ENCODE results near the gene GIMAP8. TPM values are rescaled to one million over a fixed set of nuclear protein-coding genes. Genes with fewer than 3 reads are reported as not detected.

The GIMAP8 gene
- total RNA-seq, 1 donor from 2014 or later = not detected

DNA sequence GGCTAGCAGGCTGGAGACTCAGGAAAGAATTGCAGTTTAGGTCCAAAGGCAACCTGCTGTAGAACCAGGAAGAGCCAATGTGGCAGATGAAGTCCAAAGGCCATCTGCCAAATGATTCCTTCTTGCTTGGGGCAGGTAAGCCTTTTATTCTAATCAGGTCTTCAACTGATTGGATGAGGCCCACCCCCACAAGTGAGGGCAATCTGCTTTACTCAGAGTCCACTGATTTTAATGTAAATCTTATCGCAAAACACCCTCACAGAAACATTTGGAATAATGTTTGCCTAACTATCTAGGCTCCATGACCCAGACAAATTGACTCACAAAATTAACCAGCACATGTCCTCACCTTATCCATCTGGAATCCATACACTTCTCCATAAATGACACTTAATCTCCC is 7.8 kb downstream of the GIMAP8 start:
- Mint-ChIP-seq H3K27me3 (ENCODE audit: insufficient read depth, low read depth) (peaks cover 3% of the 10 kb centered on the region), H3K4me1 (no peaks in the 10 kb centered on the region), H3K9me3 (peaks cover 11% of the 10 kb centered on the region), H3K4me3 (no peak overlapping the region), H3K27ac (no peak overlapping the region), H3K36me3 (no peaks in the 10 kb centered on the region)
- no peaks in the 10 kb centered on the region for H3K36me3 ChIP-seq
- H3K27me3 ChIP-seq = no peaks in the 10 kb centered on the region
- H3K4me2 ChIP-seq = no peak overlapping the region
- no peak overlapping the region for H2AFZ ChIP-seq (replicated peaks)
- no peak for DNase-seq (ENCODE audit: low spot score)
- H4K20me1 ChIP-seq (ENCODE audit: low read depth) = no peaks in the 10 kb centered on the region
- no peak for TF ChIP-seq EZH2 (IDR thresholded peaks at IDR 0.05)
- TF ChIP-seq EZH2phosphoT487 (IDR thresholded peaks at IDR 0.05) = no peak
- TF ChIP-seq, protein P1, sequence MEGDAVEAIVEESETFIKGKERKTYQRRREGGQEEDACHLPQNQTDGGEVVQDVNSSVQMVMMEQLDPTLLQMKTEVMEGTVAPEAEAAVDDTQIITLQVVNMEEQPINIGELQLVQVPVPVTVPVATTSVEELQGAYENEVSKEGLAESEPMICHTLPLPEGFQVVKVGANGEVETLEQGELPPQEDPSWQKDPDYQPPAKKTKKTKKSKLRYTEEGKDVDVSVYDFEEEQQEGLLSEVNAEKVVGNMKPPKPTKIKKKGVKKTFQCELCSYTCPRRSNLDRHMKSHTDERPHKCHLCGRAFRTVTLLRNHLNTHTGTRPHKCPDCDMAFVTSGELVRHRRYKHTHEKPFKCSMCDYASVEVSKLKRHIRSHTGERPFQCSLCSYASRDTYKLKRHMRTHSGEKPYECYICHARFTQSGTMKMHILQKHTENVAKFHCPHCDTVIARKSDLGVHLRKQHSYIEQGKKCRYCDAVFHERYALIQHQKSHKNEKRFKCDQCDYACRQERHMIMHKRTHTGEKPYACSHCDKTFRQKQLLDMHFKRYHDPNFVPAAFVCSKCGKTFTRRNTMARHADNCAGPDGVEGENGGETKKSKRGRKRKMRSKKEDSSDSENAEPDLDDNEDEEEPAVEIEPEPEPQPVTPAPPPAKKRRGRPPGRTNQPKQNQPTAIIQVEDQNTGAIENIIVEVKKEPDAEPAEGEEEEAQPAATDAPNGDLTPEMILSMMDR (IDR thresholded peaks at IDR 0.05) = no peak
- no peak overlapping the region for H3K9ac ChIP-seq
- H3K27ac ChIP-seq = no peak overlapping the region
- no peaks in the 10 kb centered on the region for H3K9me3 ChIP-seq (ENCODE audit: low read depth)
- H3K79me2 ChIP-seq (ENCODE audit: low read depth) = no peaks in the 10 kb centered on the region
- H3K4me1 ChIP-seq = no peaks in the 10 kb centered on the region
- no peaks in the 10 kb centered on the region for H3F3A ChIP-seq (ENCODE audit: low read depth)
- no peak overlapping the region for H3K4me3 ChIP-seq

DNA sequence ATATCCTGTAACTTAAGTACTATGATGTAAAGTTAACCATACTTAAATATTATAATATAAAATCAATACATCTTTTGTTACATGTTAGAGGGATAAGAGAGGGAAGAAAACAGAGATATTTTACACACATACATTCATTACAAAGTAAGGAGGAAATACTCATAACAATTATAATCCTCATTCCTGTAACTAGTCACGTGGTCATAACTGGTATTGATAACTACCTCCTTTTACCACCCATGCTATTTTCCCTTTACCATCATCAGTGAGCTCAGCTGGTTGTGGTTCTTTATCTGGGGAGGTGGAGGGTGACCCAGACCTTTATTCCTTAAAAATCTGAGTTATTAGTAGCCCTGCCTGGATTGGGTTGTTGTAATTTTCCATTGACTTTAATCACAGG is 8.3 kb downstream of the GIMAP8 start:
- H3K4me1 Mint-ChIP-seq = no peaks in the 10 kb centered on the region
- Histone ChIP-seq H4K20me1 (ENCODE audit: low read depth) (no peaks in the 10 kb centered on the region), H3K4me3 (no peak overlapping the region), H3F3A (ENCODE audit: low read depth) (no peaks in the 10 kb centered on the region), H3K9ac (no peak overlapping the region), H3K4me1 (no peaks in the 10 kb centered on the region), H3K4me2 (no peak overlapping the region), H3K27ac (no peak overlapping the region), H3K79me2 (ENCODE audit: low read depth) (no peaks in the 10 kb centered on the region), H3K27me3 (no peaks in the 10 kb centered on the region), H3K9me3 (ENCODE audit: low read depth) (no peaks in the 10 kb centered on the region), H2AFZ (replicated peaks) (no peak overlapping the region), H3K36me3 (no peaks in the 10 kb centered on the region)
- no peak for TF ChIP-seq EZH2phosphoT487 (IDR thresholded peaks at IDR 0.05)
- peaks cover 12% of the 10 kb centered on the region for H3K9me3 Mint-ChIP-seq
- H3K27me3 Mint-ChIP-seq (ENCODE audit: insufficient read depth, low read depth) = peaks cover 2% of the 10 kb centered on the region
- no peak overlapping the region for H3K4me3 Mint-ChIP-seq
- no peak overlapping the region for H3K27ac Mint-ChIP-seq
- no peak for DNase-seq (ENCODE audit: low spot score)
- H3K36me3 Mint-ChIP-seq = no peaks in the 10 kb centered on the region

DNA sequence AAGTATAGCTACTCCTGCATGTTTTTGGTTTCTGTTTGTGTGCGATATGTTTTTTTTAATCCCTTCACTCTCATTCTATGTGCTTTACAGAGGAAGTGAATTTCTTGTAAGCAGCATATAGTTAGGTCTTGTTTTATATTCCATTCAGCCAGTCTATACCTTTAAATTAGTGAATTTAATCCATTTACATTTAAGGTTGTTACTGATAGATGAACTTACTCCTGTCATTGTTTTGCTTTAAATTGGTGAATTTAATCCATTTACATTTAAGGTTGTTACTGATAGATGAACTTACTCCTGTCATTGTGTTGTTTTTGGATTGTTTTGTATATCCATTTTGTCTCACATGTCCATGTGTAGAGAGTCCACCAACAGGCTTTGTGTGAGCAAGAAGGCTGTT is 11.1 kb downstream of the GIMAP8 start:
- H2AFZ ChIP-seq (replicated peaks) = no peak overlapping the region
- H4K20me1 ChIP-seq (ENCODE audit: low read depth) = no peaks in the 10 kb centered on the region
- no peak overlapping the region for H3K27ac ChIP-seq
- H3K9me3 ChIP-seq (ENCODE audit: low read depth) = no peaks in the 10 kb centered on the region
- H3F3A ChIP-seq (ENCODE audit: low read depth) = no peaks in the 10 kb centered on the region
- DNase-seq (ENCODE audit: low spot score) = no peak
- H3K9ac ChIP-seq = no peak overlapping the region
- H3K9me3 Mint-ChIP-seq = peaks cover 9% of the 10 kb centered on the region
- H3K4me1 Mint-ChIP-seq = no peaks in the 10 kb centered on the region
- H3K27ac Mint-ChIP-seq = no peak overlapping the region
- H3K4me1 ChIP-seq = no peaks in the 10 kb centered on the region
- no peak for TF ChIP-seq EZH2 (IDR thresholded peaks at IDR 0.05)
- no peak for TF ChIP-seq EZH2phosphoT487 (IDR thresholded peaks at IDR 0.05)
- TF ChIP-seq, protein P1 (IDR thresholded peaks at IDR 0.05) = no peak
- no peak overlapping the region for H3K4me3 Mint-ChIP-seq
- no peak overlapping the region for H3K4me2 ChIP-seq
- no peak overlapping the region for H3K4me3 ChIP-seq
- H3K36me3 ChIP-seq = no peaks in the 10 kb centered on the region
- no peaks in the 10 kb centered on the region for H3K36me3 Mint-ChIP-seq
- peaks cover 2% of the 10 kb centered on the region for H3K27me3 Mint-ChIP-seq (ENCODE audit: insufficient read depth, low read depth)
- no peaks in the 10 kb centered on the region for H3K79me2 ChIP-seq (ENCODE audit: low read depth)
- H3K27me3 ChIP-seq = peaks cover 12% of the 10 kb centered on the region

DNA sequence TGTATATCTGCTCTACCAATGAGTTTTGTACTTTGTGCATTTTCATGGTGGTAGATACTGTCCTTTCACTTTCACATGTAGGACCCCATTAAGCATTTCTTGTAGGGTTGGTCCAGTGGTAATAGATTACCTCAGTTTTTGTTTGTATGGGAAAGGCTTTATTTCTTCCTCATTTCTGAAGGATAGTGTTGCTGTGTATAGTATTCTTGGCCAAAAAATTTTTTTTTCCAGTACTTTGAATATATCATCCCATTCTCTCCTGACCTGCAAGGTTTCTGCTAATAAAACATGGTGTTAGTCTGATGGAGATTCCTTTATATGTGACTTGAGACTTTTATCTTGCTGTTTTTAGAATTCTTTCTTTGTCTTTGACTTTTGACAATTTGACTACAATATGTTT is 12.0 kb downstream of the GIMAP8 start:
- Histone ChIP-seq H3F3A (ENCODE audit: low read depth) (no peaks in the 10 kb centered on the region), H2AFZ (replicated peaks) (no peak overlapping the region), H4K20me1 (ENCODE audit: low read depth) (no peaks in the 10 kb centered on the region), H3K9ac (no peak overlapping the region), H3K4me1 (no peaks in the 10 kb centered on the region), H3K27me3 (peaks cover 21% of the 10 kb centered on the region), H3K36me3 (no peaks in the 10 kb centered on the region), H3K4me2 (no peak overlapping the region), H3K4me3 (no peak overlapping the region), H3K79me2 (ENCODE audit: low read depth) (no peaks in the 10 kb centered on the region), H3K27ac (no peak overlapping the region), H3K9me3 (ENCODE audit: low read depth) (no peaks in the 10 kb centered on the region)
- no peak for DNase-seq (ENCODE audit: low spot score)
- TF ChIP-seq EZH2 (IDR thresholded peaks at IDR 0.05) (no peak), EZH2phosphoT487 (IDR thresholded peaks at IDR 0.05) (no peak)
- TF ChIP-seq, protein P1 (IDR thresholded peaks at IDR 0.05) = no peak
- H3K9me3 Mint-ChIP-seq = peaks cover 9% of the 10 kb centered on the region
- no peaks in the 10 kb centered on the region for H3K36me3 Mint-ChIP-seq
- H3K27ac Mint-ChIP-seq = no peak overlapping the region
- peaks cover 9% of the 10 kb centered on the region for H3K27me3 Mint-ChIP-seq (ENCODE audit: insufficient read depth, low read depth)
- H3K4me3 Mint-ChIP-seq = no peak overlapping the region
- no peaks in the 10 kb centered on the region for H3K4me1 Mint-ChIP-seq
